Adipose tissue (tissue), 3 donors: ENCODE results near the gene CCDC157. TPM values are rescaled to one million over a fixed set of nuclear protein-coding genes. Genes with fewer than 3 reads are reported as not detected.

ENCODE experiments used
- H3K27ac ChIP-seq: one replicate; pipeline ENCODE4 v1.5.1; 2013; ENCODE audit warnings: low read depth, low read length
- WGBS, 3 donors: extraction: QIAGEN DNeasy Blood & Tissue Kit; methylation state at CpG; one replicate each; pipeline ENCODE4 v1.1.7; 2013; 5-methylcytosine and 5-hydroxymethylcytosine counted together
- polyA plus RNA-seq, 3 donors: library from polyadenylated mRNA; stranded (reverse); fragments of 200-250 nt; gene quantifications; one replicate each; pipeline ENCODE4 v1.2.3, GENCODE V29; 2013
- donor health status: healthy with polysubstance abuse.
- donor health status: Bipolar disorder and iron deficiency.
- donor health status: healthy.

Gene CCDC157
- polyA plus RNA-seq, 3 donors: 1.3 to 1.5 (median 1.5) TPM

DNA sequence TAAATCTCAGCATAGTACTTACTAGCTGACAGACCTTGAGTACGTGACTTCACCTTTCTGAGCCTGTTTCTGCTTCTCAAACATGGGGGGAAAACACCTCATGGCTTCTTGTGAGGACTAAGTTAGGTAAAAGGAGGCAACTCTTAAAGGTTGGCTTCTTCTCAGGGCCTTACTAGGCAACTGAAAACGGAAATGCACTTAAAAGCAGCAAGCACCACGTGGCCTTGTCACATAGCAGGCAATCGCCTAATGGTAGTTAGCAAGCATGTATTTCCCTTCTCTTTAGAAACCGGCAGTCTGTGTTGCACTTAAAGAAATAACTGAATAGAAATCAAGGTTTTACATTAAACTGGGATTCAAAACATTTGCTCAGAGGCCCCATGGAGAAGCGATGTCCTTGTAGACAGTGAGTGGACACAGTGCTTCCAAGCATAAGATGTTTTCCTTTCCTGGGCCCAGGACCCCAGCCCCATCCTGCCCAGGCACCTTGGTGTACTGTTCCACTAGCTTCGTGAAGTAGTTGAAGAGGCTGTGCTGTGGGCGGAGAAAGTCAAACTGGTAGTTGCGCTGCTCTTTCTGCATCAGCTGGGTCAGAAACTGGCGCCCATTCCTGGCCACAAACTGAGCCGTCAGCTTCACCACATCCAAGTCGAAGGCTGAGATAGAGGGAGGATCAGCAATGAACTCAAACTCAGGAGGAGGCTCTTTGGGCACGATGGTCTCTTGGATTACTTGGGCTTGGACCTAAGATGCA, 12.2 kb upstream of the CCDC157 start:
- 90 to 94% (median 91%) methylated on average over 13 of the region's 13 CpGs for WGBS, 3 donors
- no peak overlapping the region for H3K27ac ChIP-seq

DNA sequence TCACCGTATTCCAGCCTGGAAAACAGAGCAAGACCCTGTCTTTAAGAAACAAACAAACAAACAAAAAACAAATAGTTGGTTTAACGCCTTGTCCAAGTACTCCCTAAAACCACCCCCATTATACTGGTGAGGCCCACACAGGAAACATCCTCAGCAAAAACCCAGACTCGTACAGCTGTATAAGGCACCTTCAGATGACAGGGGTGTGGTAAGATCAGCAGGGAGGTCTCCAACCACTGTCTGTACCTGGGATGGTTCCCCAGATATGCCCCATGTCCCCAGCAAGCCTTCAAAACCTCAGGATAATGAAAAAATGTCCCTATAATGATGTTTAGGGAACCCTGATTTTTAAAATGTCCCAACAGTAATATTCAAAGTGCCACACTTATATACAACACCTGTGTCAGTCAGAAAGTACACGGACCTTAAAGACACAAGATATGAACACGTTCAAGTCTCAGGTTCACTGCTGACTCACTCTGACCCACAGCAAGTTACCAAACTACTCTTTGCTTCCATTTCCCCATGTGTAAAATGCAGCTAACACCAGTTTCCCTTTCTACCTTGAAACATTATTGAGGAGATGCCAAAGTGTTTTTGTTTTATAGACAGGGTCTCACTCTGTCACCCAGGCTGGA, 9.4 kb upstream of the CCDC157 start:
- 68 to 79% (median 77%) methylated on average over 5 of the region's 5 CpGs for WGBS, 3 donors
- no peak overlapping the region for H3K27ac ChIP-seq

DNA sequence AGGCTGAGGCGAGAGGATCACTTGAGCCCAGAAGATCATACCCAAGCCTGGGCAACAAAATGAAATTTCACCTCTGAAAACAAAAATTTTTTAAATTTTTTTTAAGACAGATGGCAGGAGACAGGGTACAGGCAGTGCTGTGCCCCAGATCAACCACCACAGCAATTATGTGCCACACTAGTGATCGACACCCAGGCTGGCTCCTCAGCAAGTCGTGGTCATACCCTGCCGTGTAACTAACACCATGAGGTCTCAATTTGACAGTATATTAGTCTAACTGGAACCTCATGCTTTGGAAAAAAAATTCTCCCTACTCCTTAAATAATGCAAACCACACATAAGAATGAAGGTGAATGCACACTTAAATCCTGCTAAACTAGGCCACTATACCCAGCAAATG, 8.4 kb upstream of the CCDC157 start:
- WGBS, 3 donors: 92 to 95% (median 93%) methylated on average over 4 of the region's 4 CpGs
- no peak overlapping the region for H3K27ac ChIP-seq

- WGBS, 3 donors: 82 to 86% (median 83%) methylated on average over 4 of the region's 4 CpGs
- no peak overlapping the region for H3K27ac ChIP-seq
These were observed 8.0 kb upstream of the CCDC157 start for GRCh38 chr22:30348809-30349208.

DNA sequence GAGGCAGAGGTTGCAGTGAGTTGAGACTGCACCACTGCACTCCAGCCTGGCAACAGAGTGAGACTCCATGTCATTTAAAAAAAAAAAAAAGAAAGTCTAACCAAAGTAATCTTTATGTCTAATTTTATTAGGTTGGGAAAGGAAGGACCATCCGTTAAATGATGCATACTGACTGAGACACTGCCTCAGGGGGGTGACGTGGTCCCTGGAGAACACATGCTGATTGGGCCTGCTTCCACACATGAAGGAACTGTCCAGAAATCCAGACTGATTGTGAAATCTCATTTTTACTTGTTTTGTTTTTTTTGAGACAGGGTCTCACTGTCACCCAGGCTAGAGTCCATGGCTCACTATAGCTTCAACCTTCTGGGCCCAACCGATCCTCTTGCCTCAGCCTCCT, 5.6 kb upstream of the CCDC157 start:
- H3K27ac ChIP-seq: no peak overlapping the region
- WGBS, 3 donors: 83 to 93% (median 88%) methylated on average over 3 of the region's 3 CpGs

- no peak overlapping the region for H3K27ac ChIP-seq
These were observed 2.2 kb upstream of the CCDC157 start for GRCh38 chr22:30354644-30355043.

DNA sequence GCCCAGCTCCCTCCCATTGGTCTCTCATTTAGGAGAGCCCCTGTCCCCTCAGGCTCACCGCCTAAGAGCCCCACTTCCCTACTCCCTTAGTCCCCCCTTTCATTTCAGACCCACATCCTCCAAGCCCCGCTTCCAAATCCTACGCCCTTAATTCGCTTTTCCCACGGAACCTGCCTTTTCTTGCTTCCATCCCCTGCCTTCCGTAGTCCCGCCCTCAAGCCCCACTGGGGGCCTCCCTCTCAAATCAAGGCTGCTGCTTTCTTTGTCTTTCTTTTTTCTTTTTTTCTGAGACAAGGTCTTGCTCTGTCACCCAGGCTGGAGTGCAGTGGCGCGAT, 396 bp downstream of the CCDC157 start:
- no peak overlapping the region for H3K27ac ChIP-seq
- WGBS, 3 donors: 2 to 4% (median 3%) methylated on average over 9 of the region's 9 CpGs

More at GRCh38 chr22:30354644-30355043, 2.2 kb upstream of the CCDC157 start:
- 30 to 83% (median 62%) methylated on average over 5 of the region's 5 CpGs for WGBS, 3 donors

DNA sequence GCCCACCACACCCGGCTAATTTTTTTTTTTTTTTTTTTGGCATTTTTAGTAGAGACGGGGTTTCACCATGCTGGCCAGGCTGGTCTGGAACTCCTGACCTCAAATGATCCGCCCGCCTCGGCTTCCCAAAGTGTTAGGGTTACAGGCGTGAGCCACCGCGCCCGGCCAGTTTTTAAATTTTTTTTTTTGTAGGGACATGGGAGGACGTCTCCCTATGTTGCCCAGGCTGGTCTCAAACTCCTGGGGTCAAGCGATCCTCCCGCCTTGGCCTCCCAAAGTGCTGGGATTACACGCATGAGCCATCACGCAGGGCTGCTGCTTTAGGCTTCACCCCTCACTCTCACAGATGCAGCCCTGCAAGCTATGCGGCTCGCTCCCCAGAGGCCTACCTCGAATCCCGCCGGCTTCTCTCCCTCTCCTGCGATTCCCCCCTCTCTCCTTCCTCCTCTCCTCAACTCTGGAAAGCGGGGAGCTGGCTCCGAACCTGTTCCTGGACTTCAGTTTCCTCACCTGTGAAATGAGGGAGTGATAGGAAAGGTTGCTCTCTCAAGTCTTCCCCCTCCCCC, 926 bp downstream of the CCDC157 start:
- H3K27ac ChIP-seq: no peak overlapping the region
- WGBS, 3 donors: 50 to 61% (median 54%) methylated on average over 20 to 22 of the region's 22 CpGs

DNA sequence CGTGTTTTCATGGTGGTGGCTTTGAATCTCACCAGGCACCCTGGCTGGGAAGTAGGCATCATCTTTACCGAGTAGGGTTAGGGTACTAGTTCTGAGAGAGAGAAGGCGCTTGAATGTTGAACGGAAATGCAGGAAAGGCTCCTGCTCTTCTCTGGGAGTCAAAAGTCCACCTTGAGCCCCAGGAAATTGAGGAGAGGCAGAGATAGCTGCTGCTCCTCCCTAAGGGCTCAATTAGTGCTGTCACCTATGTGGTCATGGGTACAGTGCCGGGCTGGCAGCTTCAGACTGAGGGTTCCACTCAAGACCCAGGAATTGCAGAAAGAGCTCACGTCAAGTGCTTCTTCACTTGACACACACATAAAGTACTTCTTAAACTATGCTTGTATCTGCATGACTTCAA, 1.7 kb downstream of the CCDC157 start:
- H3K27ac ChIP-seq: no peak overlapping the region
- WGBS, 3 donors: 88 to 96% (median 90%) methylated on average over 6 of the region's 6 CpGs

DNA sequence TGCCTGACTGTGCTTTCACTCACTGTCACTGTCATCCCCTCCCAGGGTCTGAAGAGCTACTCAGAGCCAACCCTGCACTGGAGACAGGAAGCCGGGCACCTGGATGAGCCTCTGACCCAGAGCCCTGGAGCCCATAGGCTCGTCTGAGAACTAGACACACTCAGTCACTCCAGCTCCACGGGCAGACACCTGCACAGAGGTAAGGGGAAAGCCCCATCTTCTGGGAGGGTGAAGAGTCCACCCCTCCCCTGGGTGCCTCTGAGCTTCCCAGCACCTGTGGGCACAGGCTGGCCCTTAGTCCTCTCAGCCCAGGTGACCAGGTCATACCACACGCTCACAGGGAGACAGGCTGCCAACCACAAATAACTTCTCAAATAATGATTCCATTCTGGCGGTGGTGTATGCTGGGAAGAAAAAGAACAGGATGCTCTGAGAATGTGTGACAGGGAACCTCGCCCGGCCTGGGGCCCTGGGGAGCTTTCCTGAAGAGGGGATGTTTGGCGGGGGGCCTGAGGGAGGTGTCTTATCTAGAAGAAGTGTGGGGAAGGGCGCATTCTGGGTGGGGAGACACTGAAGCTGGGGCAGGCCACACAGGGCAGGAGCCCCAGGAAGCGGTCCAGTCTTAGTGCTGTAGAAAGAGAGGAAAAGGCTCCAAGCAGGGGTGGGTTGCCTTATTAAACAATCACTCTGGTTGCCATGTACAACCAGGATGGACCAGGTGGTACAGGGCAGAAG, 5.3 kb downstream of the CCDC157 start:
- WGBS, 3 donors: 81 to 85% (median 85%) methylated on average over 10 of the region's 10 CpGs
- H3K27ac ChIP-seq: no peak overlapping the region

GRCh38 chr22:30362651-30363281, 6.0 kb downstream of the CCDC157 start:
- WGBS, 3 donors: 70 to 82% (median 79%) methylated on average over 7 of the region's 7 CpGs
- H3K27ac ChIP-seq: no peak overlapping the region

DNA sequence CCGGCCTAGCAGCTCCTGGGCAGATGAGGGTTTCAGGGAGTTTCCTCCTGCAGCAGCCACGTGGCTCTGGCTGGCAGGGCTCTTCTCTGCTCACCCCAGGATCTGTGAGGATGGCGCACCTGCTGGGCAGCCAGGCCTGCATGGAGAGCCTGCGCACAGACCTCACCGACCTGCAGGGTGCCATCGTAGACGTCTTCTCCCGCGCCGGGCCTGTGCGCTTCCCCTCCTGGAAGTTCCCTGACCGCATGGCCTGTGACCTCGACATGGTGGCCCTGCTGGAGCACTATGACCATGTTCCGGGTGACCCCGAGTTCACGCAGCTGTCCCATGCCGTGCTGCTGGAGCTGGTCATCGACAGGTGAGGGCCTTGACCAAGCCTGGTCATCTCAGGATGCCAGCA, 9.1 kb downstream of the CCDC157 start:
- no peak overlapping the region for H3K27ac ChIP-seq
- WGBS, 3 donors: 94 to 95% (median 95%) methylated on average over 18 of the region's 18 CpGs

DNA sequence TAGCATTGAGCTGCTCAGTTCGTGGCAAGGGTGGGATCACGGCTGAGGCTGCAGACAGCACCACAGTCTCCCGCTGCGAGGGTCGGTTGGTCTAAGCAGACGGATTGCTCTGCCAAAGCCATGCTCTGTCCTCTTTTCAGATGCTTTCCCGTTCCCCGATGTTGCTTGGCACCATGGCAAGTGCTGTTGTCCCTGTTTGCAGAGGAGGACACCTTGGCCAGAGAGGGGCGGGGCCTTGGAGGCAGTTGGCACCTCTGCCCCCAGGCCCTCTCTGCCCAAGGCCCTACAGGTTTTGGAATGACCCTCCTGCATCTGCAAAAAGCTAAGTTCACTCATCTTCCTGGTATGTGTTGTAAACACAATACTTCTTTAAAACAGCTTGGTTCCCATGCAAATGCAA, 11.6 kb downstream of the CCDC157 start:
- H3K27ac ChIP-seq: no peak overlapping the region
- 86 to 93% (median 90%) methylated on average over 9 of the region's 9 CpGs for WGBS, 3 donors

DNA sequence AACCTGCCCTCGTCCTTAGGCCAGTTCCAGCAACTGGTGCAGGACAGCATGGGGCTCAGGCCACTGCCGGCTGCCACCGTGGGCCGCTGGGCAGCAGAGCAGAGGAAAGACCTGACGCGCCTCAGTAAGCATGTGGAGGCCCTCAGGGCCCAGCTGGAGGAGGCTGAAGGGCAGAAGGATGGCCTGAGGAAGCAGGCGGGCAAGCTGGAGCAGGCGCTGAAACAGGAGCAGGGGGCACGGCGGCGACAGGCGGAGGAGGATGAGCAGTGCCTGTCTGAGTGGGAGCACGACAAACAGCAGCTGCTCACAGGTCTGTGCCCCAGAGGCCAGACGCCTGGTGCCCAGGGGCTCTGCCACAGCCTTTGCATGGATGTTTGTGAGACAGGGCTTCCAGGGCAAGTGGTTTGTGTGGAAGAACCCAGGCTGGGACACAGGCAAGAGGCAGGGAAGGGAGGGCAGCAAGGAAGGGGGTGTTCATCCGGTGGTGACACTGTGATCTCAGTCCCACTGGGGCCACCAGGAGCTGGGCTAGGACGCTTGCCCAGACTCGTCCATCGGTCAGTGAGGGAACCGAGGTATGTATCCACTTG, 13.9 kb downstream of the CCDC157 start:
- 77 to 90% (median 84%) methylated on average over 19 of the region's 19 CpGs for WGBS, 3 donors
- H3K27ac ChIP-seq: no peak overlapping the region

DNA sequence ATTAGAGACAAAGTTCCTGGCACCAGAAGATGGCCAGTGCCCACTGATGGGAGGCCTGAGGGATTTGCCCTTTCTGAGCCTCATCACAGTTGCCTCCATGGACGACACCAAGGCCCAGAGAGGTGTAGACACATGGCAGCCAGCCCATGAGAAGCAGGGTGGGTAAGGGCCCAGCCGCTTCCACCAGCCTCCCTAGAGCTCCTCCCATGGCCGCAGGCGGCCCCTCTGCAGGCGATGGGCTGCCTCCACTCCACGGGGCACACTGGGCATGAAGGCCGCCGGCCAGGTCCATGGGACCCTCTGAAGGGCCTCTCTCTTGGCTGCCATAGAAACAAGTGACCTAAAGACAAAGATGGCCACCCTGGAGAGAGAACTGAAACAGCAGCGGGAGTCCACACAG, 14.5 kb downstream of the CCDC157 start:
- WGBS, 3 donors: 90 to 96% (median 94%) methylated on average over 9 of the region's 9 CpGs
- no peak overlapping the region for H3K27ac ChIP-seq

- H3K27ac ChIP-seq: no peak overlapping the region
- WGBS, 3 donors: 81 to 89% (median 82%) methylated on average over 13 of the region's 13 CpGs
These were observed 15.2 kb downstream of the CCDC157 start for GRCh38 chr22:30371981-30372380.

GRCh38 chr22:30372915-30373314, 16.1 kb downstream of the CCDC157 start:
- 43 to 58% (median 44%) methylated on average over 8 of the region's 8 CpGs for WGBS, 3 donors
- no peak overlapping the region for H3K27ac ChIP-seq
